ENCODE data around the gene TSSK6.

Gene TSSK6

GRCh38 chr19:19528721-19529490, 13.6 kb upstream of the TSSK6 start, which contains the start of gene YJEFN3:
Gene YJEFN3, plus strand, starts transcription at chr19:19528911. Its CDS starts 22 bp downstream, at chr19:19528933.
- no peaks in the 10 kb centered on the region; the same call in 1 of the 2 replicates for H3K27me3 ChIP-seq
- peaks cover 7% of the 10 kb centered on the region for H3K4me1 ChIP-seq
- no peaks in the 10 kb centered on the region for H3K9me3 ChIP-seq
- no peak for TF ChIP-seq CTCF (IDR thresholded peaks at IDR 0.05; ENCODE audit: low read depth, low read length)
- DNase-seq, result peak; percentile 86
- peaks cover 14% of the 10 kb centered on the region for H3K36me3 ChIP-seq
- H3K4me3 ChIP-seq (ENCODE audit: low read depth, low read length), result peak within 1 kb of the TSS; percentile 58

DNA sequence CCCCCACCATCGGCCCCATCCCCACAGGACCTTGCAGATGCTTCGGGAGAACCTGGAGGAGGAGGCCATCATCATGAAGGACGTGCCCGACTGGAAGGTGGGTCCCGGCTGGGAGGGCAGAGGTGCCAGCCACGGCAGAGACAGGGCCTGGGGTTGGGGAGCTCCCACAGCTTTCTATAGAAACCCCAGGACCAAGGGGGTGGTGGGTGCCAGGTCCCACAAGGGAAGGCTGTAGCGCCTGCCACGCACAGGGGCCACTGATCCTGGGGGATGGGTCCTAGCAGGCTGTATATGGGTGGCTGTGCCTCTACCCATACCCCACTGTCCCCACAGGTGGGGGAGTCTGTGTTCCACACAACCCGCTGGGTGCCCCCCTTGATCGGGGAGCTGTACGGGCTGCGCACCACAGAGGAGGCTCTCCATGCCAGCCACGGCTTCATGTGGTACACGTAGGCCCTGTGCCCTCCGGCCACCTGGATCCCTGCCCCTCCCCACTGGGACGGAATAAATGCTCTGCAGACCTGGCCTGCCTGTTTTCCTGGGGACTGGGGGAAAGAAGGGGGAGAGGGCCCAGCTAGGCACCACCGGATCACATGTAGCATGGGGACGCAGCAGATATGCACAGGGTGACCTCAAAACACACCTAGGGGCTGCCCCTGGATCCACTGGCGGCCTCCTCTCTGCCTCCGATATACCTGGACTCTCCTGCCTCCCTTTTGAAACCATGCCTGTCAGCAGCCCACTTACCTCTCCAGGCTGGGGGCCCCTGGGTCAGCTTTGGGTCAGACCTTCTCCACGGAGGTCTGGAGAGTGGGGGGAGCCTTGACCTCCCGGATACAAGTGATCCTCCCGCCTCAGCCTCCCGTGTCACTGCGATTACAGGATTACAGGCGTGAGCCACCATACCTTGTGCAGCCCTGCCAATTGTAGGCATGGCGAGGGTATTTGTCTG, 12.6 kb upstream of the TSSK6 start:
- TF ChIP-seq CTCF (IDR thresholded peaks at IDR 0.05; ENCODE audit: low read depth, low read length), result no peak
- no peaks in the 10 kb centered on the region; the same call in 1 of the 2 replicates for H3K27me3 ChIP-seq
- peaks cover 16% of the 10 kb centered on the region for H3K36me3 ChIP-seq
- DNase-seq, result no peak
- no peaks in the 10 kb centered on the region for H3K9me3 ChIP-seq
- H3K4me1 ChIP-seq, result peaks cover 7% of the 10 kb centered on the region
- H3K4me3 ChIP-seq (ENCODE audit: low read depth, low read length), result no peak overlapping the region

DNA sequence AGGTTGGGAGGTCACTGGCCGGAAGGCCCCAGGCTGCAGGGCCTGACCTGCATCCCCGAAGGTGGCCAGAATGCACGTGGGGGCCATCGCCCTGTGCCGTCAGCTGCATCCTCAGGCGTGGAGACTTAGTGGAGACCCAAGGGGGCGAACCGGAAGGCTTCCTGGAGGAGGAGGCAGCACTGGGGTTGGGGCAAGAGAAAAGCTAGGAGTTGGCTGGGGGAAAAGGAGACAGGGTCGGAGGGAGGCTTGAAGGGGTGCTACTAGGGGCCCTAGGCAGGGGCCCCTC, 12.0 kb upstream of the TSSK6 start:
- no peak for DNase-seq
- no peaks in the 10 kb centered on the region; the same call in 1 of the 2 replicates for H3K27me3 ChIP-seq
- H3K9me3 ChIP-seq, result no peaks in the 10 kb centered on the region
- peaks cover 18% of the 10 kb centered on the region for H3K36me3 ChIP-seq
- H3K4me1 ChIP-seq, result peaks cover 7% of the 10 kb centered on the region
- no peak overlapping the region for H3K4me3 ChIP-seq (ENCODE audit: low read depth, low read length)
- TF ChIP-seq CTCF (IDR thresholded peaks at IDR 0.05; ENCODE audit: low read depth, low read length), result no peak

GRCh38 chr19:19526581-19527370, 11.4 kb upstream of the TSSK6 start:
- no peak for TF ChIP-seq CTCF (IDR thresholded peaks at IDR 0.05; ENCODE audit: low read depth, low read length)
- H3K9me3 ChIP-seq, result no peaks in the 10 kb centered on the region
- peaks cover 7% of the 10 kb centered on the region for H3K4me1 ChIP-seq
- H3K36me3 ChIP-seq, result peaks cover 18% of the 10 kb centered on the region
- DNase-seq, result no peak
- no peak overlapping the region for H3K4me3 ChIP-seq (ENCODE audit: low read depth, low read length)
- no peaks in the 10 kb centered on the region; the same call in 1 of the 2 replicates for H3K27me3 ChIP-seq

DNA sequence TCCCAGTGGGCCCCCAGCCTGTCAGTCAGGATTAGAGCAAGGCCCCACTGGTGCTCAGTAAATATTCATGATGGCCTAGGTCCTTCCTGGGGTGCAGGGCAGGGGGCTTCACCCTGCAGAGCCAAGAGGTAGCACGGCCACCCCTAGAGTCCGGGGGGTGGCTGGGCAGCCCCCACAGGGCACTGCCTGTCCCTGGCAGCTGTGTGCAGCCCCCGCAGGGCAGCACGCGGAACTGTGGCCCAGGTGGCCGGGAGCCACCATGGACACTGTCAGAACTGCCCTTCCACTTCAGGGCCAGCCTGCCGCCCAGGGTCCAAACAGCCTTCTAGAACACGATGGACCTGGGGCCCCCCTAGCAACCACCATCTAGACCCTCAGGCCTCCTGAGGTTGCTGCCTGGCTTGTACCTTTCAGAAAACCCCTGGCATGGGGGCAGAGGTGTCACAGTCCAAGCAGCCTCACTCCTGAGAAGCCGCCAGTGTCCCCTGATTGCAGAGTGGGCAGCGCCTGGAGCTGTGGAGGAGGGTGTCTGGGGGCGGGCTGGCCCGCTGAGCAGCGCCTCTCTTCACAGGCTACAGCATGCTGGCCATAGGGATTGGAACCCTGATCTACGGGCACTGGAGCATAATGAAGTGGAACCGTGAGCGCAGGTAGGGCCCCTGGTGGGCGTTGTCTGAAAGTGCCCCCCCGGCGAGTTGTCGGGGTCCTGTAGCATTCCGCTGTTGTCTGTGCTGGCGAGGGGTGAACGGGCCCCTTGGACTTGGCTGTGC, 10.4 kb upstream of the TSSK6 start:
- DNase-seq, result no peak
- H3K9me3 ChIP-seq, result no peaks in the 10 kb centered on the region
- no peak for TF ChIP-seq CTCF (IDR thresholded peaks at IDR 0.05; ENCODE audit: low read depth, low read length)
- no peak overlapping the region for H3K4me3 ChIP-seq (ENCODE audit: low read depth, low read length)
- peaks cover 18% of the 10 kb centered on the region for H3K36me3 ChIP-seq
- no peaks in the 10 kb centered on the region; the same call in 1 of the 2 replicates for H3K27me3 ChIP-seq
- H3K4me1 ChIP-seq, result peaks cover 7% of the 10 kb centered on the region
